Right lobe of liver (tissue), 6 donors: Measurements from ENCODE around the gene CDH4. TPM values are rescaled to one million over a fixed set of nuclear protein-coding genes. Genes with fewer than 3 reads are reported as not detected.

ENCODE experiments used
- ATAC-seq, 4 donors: fragments of 200-7000 bp; cut with Tn5 transposase; one replicate each; pipeline ENCODE4 v1.9.1; 2020; ENCODE audit warnings: mild to moderate bottlenecking in 4 of 4, moderate library complexity in 4 of 4
- DNase-seq, 3 donors: peaks; one replicate each; pipeline ENCODE4 v3.0.0-alpha.2; 2020
- H3K27ac ChIP-seq, 3 donors: fragments of 200-600 bp; one replicate each; pipeline ENCODE4 v1.8.0; 2022
- H3K27me3 ChIP-seq, 2 donors: fragments of 200-600 bp; one replicate each; pipeline ENCODE4 v1.8.0; 2022
- H3K36me3 ChIP-seq, 4 donors: fragments of 200-600 bp; sonication (generic) in 1 of 4; one replicate each; pipeline versions ENCODE4 v1.5.1 to v1.8.0; 2017 to 2022; ENCODE audit warnings: control low read depth in 1 of 4
- H3K4me1 ChIP-seq, 4 donors: fragments of 200-600 bp; sonication (generic) in 1 of 4; one replicate each; pipeline versions ENCODE4 v1.5.1 to v1.8.0; 2017 to 2022; ENCODE audit warnings: control low read depth in 1 of 4
- H3K4me3 ChIP-seq, 3 donors: fragments of 200-600 bp; one replicate each; pipeline ENCODE4 v1.8.0; 2022
- H3K9me3 ChIP-seq, 4 donors: fragments of 200-600 bp; sonication (generic) in 1 of 4; one replicate each; pipeline versions ENCODE4 v1.5.1 to v1.8.0; 2017 to 2022; ENCODE audit warnings: control low read depth in 1 of 4
- POLR2A ChIP-seq: fragments of 450-650 bp; IDR thresholded peaks from one replicate; pipeline ENCODE4 v1.6.1; 2017; ENCODE audit warnings: antibody characterized with exemption, mild to moderate bottlenecking
- WGBS: methylation state at CpG from one replicate; pipeline ENCODE4 v1.1.6; 2018; ENCODE audit warnings: low coverage, low lambda C conversion rate; ENCODE audit not compliant: insufficient coverage; ENCODE audit errors: missing lambda C conversion rate; 5-methylcytosine and 5-hydroxymethylcytosine counted together
- intact Hi-C, 2 donors: fragments of 100-400 bp; cut with DNase I; formaldehyde crosslinking; loops; one replicate each; pipeline versions ENCODE4 v1.11.2 to v1.14.1; 2022
- total RNA-seq, 6 experiments: library from RNA; depleted of rRNA in 2 of 6; stranded (reverse); fragments of >200 nt in 2 of 6; fragmentation: NEBNext Ultra II Directional in 3 of 6; extraction: Animal tissue kit (Norgen Biotek cat#: 25700) in 3 of 6; gene quantifications; one replicate each; pipeline versions ENCODE4 v1.1.0 to v1.2.4, GENCODE V29; 2016 to 2023
- TF ChIP-seq, protein P1 (sequence below), 4 donors: fragments of 200-600 bp in 3 of 4; fragments of 450-650 bp in 1 of 4; IDR thresholded peaks; one replicate each; pipeline versions ENCODE4 v1.5.1 to v1.8.0; 2016 to 2022; ENCODE audit warnings: antibody characterized with exemption in 4 of 4, mild to moderate bottlenecking in 2 of 4
- donor health status: DM: no; HTN: yes; CAD: no.
- donor health status: DM: no; HTN: no; CAD: no.
- donor health status: DM: no; HTN: no; CAD: no.
- donor health status: DM: no; HTN: yes; CAD: no.
- donor health status: DM: no; HTN: yes; CAD: no.

CDH4 gene
- total RNA-seq, 6 experiments from 2014 or later, result 0.02 to 0.14 (median 0.09) TPM; not detected in 3

DNA sequence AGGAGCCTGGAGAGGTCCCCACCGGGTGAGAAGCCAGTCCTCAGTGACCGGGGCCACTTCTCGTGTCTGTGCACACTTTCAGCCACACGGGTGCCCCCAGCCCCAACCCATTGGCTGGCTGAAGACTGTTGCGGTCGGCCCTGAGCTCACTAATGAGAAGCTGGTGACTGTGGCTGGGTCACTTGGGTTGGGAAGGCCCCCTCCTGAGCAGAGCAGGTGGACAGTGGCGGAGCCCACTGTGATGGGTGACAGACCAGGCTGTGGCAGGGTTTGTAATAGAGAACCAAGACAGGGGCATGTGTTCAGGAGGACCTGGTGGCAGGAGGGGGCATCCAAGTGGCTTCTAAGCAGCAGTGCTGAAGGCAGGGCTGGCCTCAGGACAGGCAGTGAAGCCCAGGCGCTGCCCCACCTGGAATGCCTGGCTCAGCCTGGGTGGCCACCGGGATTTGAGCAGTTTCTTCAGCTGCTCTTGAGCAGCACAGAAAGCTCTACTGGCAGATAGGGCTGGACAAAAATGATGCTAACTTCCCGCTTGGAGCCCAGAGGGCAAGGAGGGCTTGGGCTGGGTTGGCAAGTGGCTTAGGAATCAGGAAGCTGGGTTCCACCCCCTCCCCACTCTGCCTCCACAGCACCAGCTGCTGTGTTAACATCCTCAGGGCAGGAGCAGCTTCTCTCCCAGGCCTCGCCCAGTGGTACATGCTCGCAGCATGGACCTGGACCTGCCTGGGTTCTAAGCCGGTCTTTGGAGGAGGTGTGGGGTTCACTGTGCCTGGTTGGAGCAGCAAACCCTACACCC lies 256.4 kb downstream of the CDH4 start:
- Histone ChIP-seq H3K36me3 (no peaks in the 10 kb centered on the region), H3K27ac (no peak overlapping the region), H3K4me3 (no peak overlapping the region), H3K4me1 (no peaks in the 10 kb centered on the region), H3K9me3 (no peaks in the 10 kb centered on the region), H3K27me3 (no peaks in the 10 kb centered on the region)
- no peak for DNase-seq
- 47% methylated on average over 2 of the region's 13 CpGs for WGBS
- no peak for ATAC-seq
- intact Hi-C loops, result no loop called here
- TF ChIP-seq, protein P1, sequence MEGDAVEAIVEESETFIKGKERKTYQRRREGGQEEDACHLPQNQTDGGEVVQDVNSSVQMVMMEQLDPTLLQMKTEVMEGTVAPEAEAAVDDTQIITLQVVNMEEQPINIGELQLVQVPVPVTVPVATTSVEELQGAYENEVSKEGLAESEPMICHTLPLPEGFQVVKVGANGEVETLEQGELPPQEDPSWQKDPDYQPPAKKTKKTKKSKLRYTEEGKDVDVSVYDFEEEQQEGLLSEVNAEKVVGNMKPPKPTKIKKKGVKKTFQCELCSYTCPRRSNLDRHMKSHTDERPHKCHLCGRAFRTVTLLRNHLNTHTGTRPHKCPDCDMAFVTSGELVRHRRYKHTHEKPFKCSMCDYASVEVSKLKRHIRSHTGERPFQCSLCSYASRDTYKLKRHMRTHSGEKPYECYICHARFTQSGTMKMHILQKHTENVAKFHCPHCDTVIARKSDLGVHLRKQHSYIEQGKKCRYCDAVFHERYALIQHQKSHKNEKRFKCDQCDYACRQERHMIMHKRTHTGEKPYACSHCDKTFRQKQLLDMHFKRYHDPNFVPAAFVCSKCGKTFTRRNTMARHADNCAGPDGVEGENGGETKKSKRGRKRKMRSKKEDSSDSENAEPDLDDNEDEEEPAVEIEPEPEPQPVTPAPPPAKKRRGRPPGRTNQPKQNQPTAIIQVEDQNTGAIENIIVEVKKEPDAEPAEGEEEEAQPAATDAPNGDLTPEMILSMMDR (IDR thresholded peaks at IDR 0.05), result no peak
- TF ChIP-seq POLR2A, result no peak

DNA sequence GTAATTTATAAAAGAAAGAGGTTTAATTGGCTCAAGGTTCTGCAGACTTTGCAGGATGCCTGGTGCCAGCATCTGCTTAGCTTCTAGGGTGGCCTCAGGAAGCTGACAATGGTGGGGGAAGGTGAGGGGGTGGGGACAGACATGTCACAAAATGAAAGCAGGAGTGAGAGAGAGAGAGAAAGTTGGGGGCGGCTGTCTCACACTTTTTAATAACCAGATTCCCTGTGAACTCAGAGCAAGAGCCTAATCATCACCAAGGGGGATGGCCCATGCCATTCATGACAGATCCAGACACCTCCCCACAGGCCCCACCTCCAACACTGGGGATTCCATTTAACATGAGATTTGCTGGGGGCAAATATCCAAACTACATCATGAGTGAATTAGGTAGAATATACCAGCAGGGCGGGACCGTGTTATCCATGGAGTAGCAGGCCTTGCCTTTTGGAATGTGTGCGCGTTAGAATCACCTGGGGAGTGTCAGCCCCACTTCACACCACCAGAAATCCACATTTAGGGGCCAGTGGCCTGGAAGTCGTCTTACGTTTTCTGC lies 258.8 kb downstream of the CDH4 start:
- Histone ChIP-seq H3K9me3 (no peaks in the 10 kb centered on the region), H3K4me1 (no peaks in the 10 kb centered on the region), H3K27ac (no peak overlapping the region), H3K27me3 (no peaks in the 10 kb centered on the region), H3K4me3 (no peak overlapping the region), H3K36me3 (no peaks in the 10 kb centered on the region)
- DNase-seq, result no peak
- intact Hi-C loops, result no loop called here
- no peak for ATAC-seq
- 29% methylated on average over 3 of the region's 7 CpGs for WGBS
- TF ChIP-seq POLR2A, result no peak
- TF ChIP-seq, protein P1 (IDR thresholded peaks at IDR 0.05), result no peak

DNA sequence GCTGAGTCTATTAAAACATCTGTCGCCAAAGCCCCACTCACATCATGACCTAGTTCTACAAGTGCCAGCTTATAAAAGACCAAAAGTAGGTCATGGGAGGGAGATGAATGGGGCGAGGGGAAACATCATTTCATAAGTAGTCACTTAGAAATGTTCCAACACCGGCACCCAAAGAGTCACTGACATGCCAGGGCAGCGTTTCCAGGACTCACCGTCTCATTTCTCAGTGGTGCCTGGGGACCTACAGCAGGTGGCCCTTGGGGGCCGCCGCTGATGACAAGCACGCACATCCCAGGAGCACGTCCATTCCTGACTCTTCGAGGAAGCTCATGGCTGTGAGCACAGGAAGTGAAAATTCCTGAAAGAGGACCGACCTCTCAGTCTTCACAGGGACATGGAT lies 260.4 kb downstream of the CDH4 start:
- Histone ChIP-seq H3K27ac (no peak overlapping the region), H3K4me3 (no peak overlapping the region), H3K36me3 (no peaks in the 10 kb centered on the region), H3K9me3 (no peaks in the 10 kb centered on the region), H3K4me1 (no peaks in the 10 kb centered on the region), H3K27me3 (no peaks in the 10 kb centered on the region)
- TF ChIP-seq POLR2A, result no peak
- TF ChIP-seq, protein P1 (IDR thresholded peaks at IDR 0.05), result no peak
- no peak for DNase-seq
- 70% methylated on average over 10 of the region's 11 CpGs for WGBS
- intact Hi-C loops, result no loop called here
- no peak for ATAC-seq

DNA sequence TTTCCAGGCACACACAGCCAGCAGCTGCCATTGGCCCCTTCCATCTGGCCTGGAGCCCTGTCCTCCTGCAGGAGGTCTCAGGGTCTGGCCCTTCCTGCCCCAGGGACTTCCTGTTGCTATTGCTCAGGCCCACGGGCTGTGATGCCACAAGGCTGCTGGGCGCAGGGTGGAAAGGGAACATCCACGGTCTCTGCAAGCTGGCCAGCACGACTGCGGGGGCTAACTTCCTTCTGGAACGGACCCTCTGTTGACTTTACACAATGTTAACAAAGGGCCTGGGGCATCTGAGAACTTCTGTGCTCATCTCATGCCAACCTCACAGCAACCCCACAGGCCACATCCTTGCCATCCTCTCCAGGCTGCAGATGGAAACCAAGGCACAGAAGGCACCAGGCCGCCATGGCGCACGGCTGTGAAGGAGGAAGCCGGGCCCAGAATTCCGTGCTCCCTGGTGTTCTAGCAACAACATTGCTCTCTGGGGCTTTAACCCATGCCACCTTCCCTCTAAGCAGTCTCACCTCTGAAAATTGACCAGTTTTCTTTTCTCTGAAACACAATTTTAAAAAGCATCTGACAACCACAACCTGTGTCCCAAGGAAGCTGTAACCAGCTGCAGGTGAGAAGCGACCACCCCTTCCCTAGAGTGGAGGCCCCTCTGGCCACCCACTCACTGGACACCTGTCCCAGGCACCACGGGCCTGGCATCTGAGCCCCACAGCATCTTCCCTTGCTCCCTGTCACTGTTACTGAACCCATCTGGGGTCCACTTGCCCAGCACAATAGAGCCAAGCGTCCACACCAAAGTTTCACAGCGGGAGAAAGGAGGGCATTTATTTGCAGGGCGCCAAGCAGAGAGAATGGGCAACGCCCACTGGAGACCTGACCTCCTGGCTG lies 261.3 kb downstream of the CDH4 start:
- WGBS, result 61% methylated on average over 5 of the region's 17 CpGs
- H3K4me3 ChIP-seq, result no peak overlapping the region
- no peaks in the 10 kb centered on the region for H3K36me3 ChIP-seq
- DNase-seq (no peak), ATAC-seq (no peak)
- no peak overlapping the region for H3K27ac ChIP-seq
- intact Hi-C loops, result no loop called here
- no peaks in the 10 kb centered on the region for H3K9me3 ChIP-seq
- no peaks in the 10 kb centered on the region for H3K27me3 ChIP-seq
- TF ChIP-seq, protein P1 (IDR thresholded peaks at IDR 0.05), result no peak
- no peak for TF ChIP-seq POLR2A
- H3K4me1 ChIP-seq, result no peaks in the 10 kb centered on the region
